H1 (cell line): ENCODE data around the gene LRRC14B. TPM values are rescaled to one million over a fixed set of nuclear protein-coding genes. Genes with fewer than 3 reads are reported as not detected.

ENCODE experiments used
- CTCF ChIA-PET: fragments of 300-600 bp; sonication (Branson Sonifier 250); formaldehyde crosslinking; loops from one replicate; lab custom pipeline; 2021; ENCODE audit not compliant: partially characterized antibody; lab: Charles Lee
- POLR2A ChIA-PET: fragments of 300-600 bp; sonication (Branson Sonifier 250); formaldehyde crosslinking; loops from one replicate; lab custom pipeline; 2021; ENCODE audit warnings: inconsistent platforms; ENCODE audit not compliant: partially characterized antibody; lab: Charles Lee
- DNase-seq, 2 experiments: peaks; one replicate each; pipeline versions ENCODE4 v3.0.0 to v3.0.0-alpha.2; 2010 to 2022; ENCODE audit warnings: low spot score in 2 of 2, low read depth in 1 of 2, mixed read lengths in 1 of 2
- FAIRE-seq: peaks from 2 replicates; lab custom pipeline; 2011; peaks lifted over from hg19 to GRCh38; lab: Jason Lieb, UNC
- H2AFZ ChIP-seq: 2 replicates; pipeline ENCODE4 v1.8.1; 2012; ENCODE audit warnings: low read length, inconsistent platforms
- H2AK5ac ChIP-seq: 2 replicates; pipeline ENCODE4 v1.6.1; 2013; ENCODE audit warnings: low read depth, low read length
- H2BK120ac ChIP-seq: replicated peaks from 2 replicates; pipeline ENCODE3; 2013; ENCODE audit warnings: low read depth, low read length, inconsistent platforms
- H2BK12ac ChIP-seq: 2 replicates; pipeline ENCODE4 v1.6.1; 2013; ENCODE audit warnings: low read depth, low read length
- H2BK15ac ChIP-seq: 2 replicates; pipeline ENCODE4 v1.6.1; 2013; ENCODE audit warnings: low read length
- H2BK20ac ChIP-seq: 2 replicates; pipeline ENCODE4 v1.6.1; 2013; ENCODE audit warnings: low read length
- H2BK5ac ChIP-seq: 2 replicates; pipeline ENCODE4 v1.6.1; 2013; ENCODE audit warnings: low read depth, low read length
- H3K14ac ChIP-seq: 2 replicates; pipeline ENCODE4 v1.6.1; 2013; ENCODE audit warnings: inconsistent platforms; ENCODE audit not compliant: insufficient read length
- H3K18ac ChIP-seq: 2 replicates; pipeline ENCODE4 v1.6.1; 2013; ENCODE audit warnings: low read length; ENCODE audit errors: extremely low read depth
- H3K23ac ChIP-seq: 2 replicates; pipeline ENCODE4 v1.6.1; 2013; ENCODE audit warnings: inconsistent platforms; ENCODE audit not compliant: insufficient read length
- H3K23me2 ChIP-seq: 2 replicates; pipeline ENCODE4 v1.6.1; 2013; ENCODE audit warnings: low read depth, low read length
- H3K27ac ChIP-seq: 2 replicates; pipeline ENCODE4 v1.6.1; 2011; ENCODE audit warnings: low read depth, low read length, inconsistent platforms
- H3K27me3 ChIP-seq, 4 experiments: replicated peaks in 1 of 4; 1 replicate in 1 of 4; 2 replicates in 3 of 4; pipeline versions ENCODE4 v1.6.1 to v1.8.1; 2011 to 2013; ENCODE audit warnings: low read length in 3 of 4, mild to moderate bottlenecking in 3 of 4, inconsistent platforms in 2 of 4, mixed read lengths in 2 of 4, moderate library complexity in 1 of 4; ENCODE audit not compliant: control insufficient read depth in 3 of 4, insufficient read depth in 3 of 4; ENCODE audit errors: extremely low read depth in 1 of 4
- H3K36me3 ChIP-seq, 4 experiments: 2 replicates each; pipeline versions ENCODE4 v1.6.1 to v1.8.1; 2011 to 2013; ENCODE audit warnings: mild to moderate bottlenecking in 4 of 4, low read length in 3 of 4, moderate library complexity in 2 of 4, control low read depth in 1 of 4, inconsistent platforms in 1 of 4; ENCODE audit not compliant: insufficient read depth in 4 of 4, control insufficient read depth in 2 of 4
- H3K4ac ChIP-seq: replicated peaks from 2 replicates; pipeline ENCODE3; 2013; ENCODE audit warnings: low read length, low read depth, mixed read lengths, inconsistent platforms; ENCODE audit not compliant: insufficient read length
- H3K4me1 ChIP-seq, 4 experiments: replicated peaks in 1 of 4; 1 replicate in 1 of 4; 2 replicates in 3 of 4; pipeline versions ENCODE4 v1.6.1 to v1.8.1; 2011 to 2013; ENCODE audit warnings: low read length in 3 of 4, inconsistent platforms in 2 of 4, mixed read lengths in 1 of 4; ENCODE audit not compliant: insufficient read depth in 4 of 4, control insufficient read depth in 3 of 4
- H3K4me2 ChIP-seq, 2 experiments: 2 replicates each; pipeline versions ENCODE4 v1.6.1 to v1.8.1; 2011 to 2013; ENCODE audit warnings: low read depth in 2 of 2, low read length in 2 of 2, control low read depth in 1 of 2, inconsistent platforms in 1 of 2, mild to moderate bottlenecking in 1 of 2; ENCODE audit not compliant: insufficient read depth in 1 of 2
- H3K4me3 ChIP-seq, 4 experiments: fragments of 200-600, 300-600 bp in 1 of 4; sonication (generic), shearing (Covaris generic), sonication (Bioruptor Twin) in 1 of 4; 2 replicates each; pipeline versions ENCODE4 v1.5.1 to v1.8.1; 2011 to 2016; ENCODE audit warnings: low read length in 4 of 4, low read depth in 3 of 4, control low read depth in 2 of 4, inconsistent platforms in 2 of 4, mild to moderate bottlenecking in 2 of 4, mixed read lengths in 1 of 4, moderate library complexity in 1 of 4; ENCODE audit not compliant: insufficient read depth in 2 of 4; ENCODE audit errors: extremely low read depth in 1 of 4
- H3K56ac ChIP-seq: replicated peaks from 2 replicates; pipeline ENCODE3; 2013; ENCODE audit warnings: low read depth, mild to moderate bottlenecking, mixed read lengths, low read length, inconsistent platforms; ENCODE audit not compliant: insufficient read length
- H3K79me1 ChIP-seq: 2 replicates; pipeline ENCODE4 v1.6.1; 2013; ENCODE audit warnings: low read depth, low read length, control low read depth
- H3K79me2 ChIP-seq, 2 experiments: 2 replicates each; pipeline versions ENCODE4 v1.6.1 to v1.8.1; 2012 to 2013; ENCODE audit warnings: low read length in 2 of 2, mild to moderate bottlenecking in 2 of 2, inconsistent platforms in 1 of 2; ENCODE audit not compliant: insufficient read depth in 2 of 2, control insufficient read depth in 1 of 2
- H3K9ac ChIP-seq, 4 experiments: replicated peaks in 1 of 4; 1 replicate in 1 of 4; 2 replicates in 3 of 4; pipeline versions ENCODE4 v1.6.1 to v1.8.1; 2011 to 2013; ENCODE audit warnings: low read depth in 3 of 4, low read length in 3 of 4, control low read depth in 2 of 4, mild to moderate bottlenecking in 2 of 4, moderate library complexity in 2 of 4, inconsistent platforms in 1 of 4; ENCODE audit errors: extremely low read depth in 1 of 4
- H3K9me3 ChIP-seq, 2 experiments: 2 replicates each; pipeline versions ENCODE4 v1.6.1 to v1.8.1; 2012 to 2013; ENCODE audit warnings: mild to moderate bottlenecking in 2 of 2, moderate library complexity in 2 of 2, control low read depth in 1 of 2, inconsistent platforms in 1 of 2, low read depth in 1 of 2, low read length in 1 of 2, mixed read lengths in 1 of 2; ENCODE audit not compliant: insufficient read depth in 2 of 2
- H4K20me1 ChIP-seq, 2 experiments: replicated peaks in 1 of 2; 2 replicates each; pipeline versions ENCODE3 to v1.8.1; 2011 to 2013; ENCODE audit warnings: inconsistent platforms in 2 of 2, low read length in 2 of 2, mild to moderate bottlenecking in 1 of 2; ENCODE audit not compliant: insufficient read depth in 2 of 2, control insufficient read depth in 1 of 2
- H4K5ac ChIP-seq: 2 replicates; pipeline ENCODE4 v1.6.1; 2013; ENCODE audit warnings: low read length, low read depth, mixed read lengths, inconsistent platforms; ENCODE audit not compliant: insufficient read length
- H4K8ac ChIP-seq: 2 replicates; pipeline ENCODE4 v1.8.0; 2013; ENCODE audit warnings: mild to moderate bottlenecking, moderate library complexity, low read length, inconsistent platforms; ENCODE audit not compliant: insufficient read depth; ENCODE audit errors: extremely low read depth
- H4K91ac ChIP-seq: replicated peaks from 2 replicates; pipeline ENCODE3; 2013; ENCODE audit warnings: low read length, mixed read lengths, inconsistent platforms; ENCODE audit not compliant: insufficient read length
- CREB1 ChIP-seq: IDR thresholded peaks from 2 replicates; pipeline ENCODE4 v1.6.1; 2012; ENCODE audit warnings: inconsistent platforms
- CTBP2 ChIP-seq: IDR thresholded peaks from 2 replicates; pipeline ENCODE4 v1.7.0; 2011; ENCODE audit warnings: borderline replicate concordance, mild to moderate bottlenecking, moderate library complexity, mixed read lengths, low read length; ENCODE audit not compliant: insufficient read depth, insufficient read length
- CTCF ChIP-seq, 3 experiments: IDR thresholded peaks; 1 replicate in 2 of 3; 2 replicates in 1 of 3; pipeline versions ENCODE4 v1.5.1 to v1.6.1; 2011; ENCODE audit warnings: low read length in 3 of 3, mild to moderate bottlenecking in 3 of 3, inconsistent platforms in 2 of 3, low read depth in 1 of 3, moderate library complexity in 1 of 3; ENCODE audit not compliant: insufficient read depth in 1 of 3; ENCODE audit errors: control extremely low read depth in 1 of 3
- JUND ChIP-seq: IDR thresholded peaks from 2 replicates; pipeline ENCODE4 v1.6.1; 2011; ENCODE audit warnings: mild to moderate bottlenecking, improper control_type of control experiment, low read length
- KDM4A ChIP-seq: IDR thresholded peaks from one replicate; pipeline ENCODE4 v1.7.1; 2012; ENCODE audit warnings: low read depth, mild to moderate bottlenecking, moderate library complexity, low read length, inconsistent platforms; ENCODE audit not compliant: severe bottlenecking
- NRF1 ChIP-seq: IDR thresholded peaks from 2 replicates; pipeline ENCODE4 v1.6.1; 2011; ENCODE audit warnings: mild to moderate bottlenecking, low read depth, low read length, improper control_type of control experiment
- PHF8 ChIP-seq: fragments of 200-600 bp; sonication (generic); conservative IDR thresholded peaks from 2 replicates; pipeline ENCODE4 v1.7.1; 2012; ENCODE audit warnings: low read depth, mild to moderate bottlenecking, inconsistent platforms, low read length, moderate library complexity
- RAD21 ChIP-seq, 2 experiments: IDR thresholded peaks in 1 of 2; conservative IDR thresholded peaks in 1 of 2; 2 replicates each; pipeline ENCODE4 v1.6.1; 2011; ENCODE audit warnings: low read depth in 2 of 2, low read length in 2 of 2, improper control_type of control experiment in 1 of 2, inconsistent platforms in 1 of 2, mild to moderate bottlenecking in 1 of 2, moderate library complexity in 1 of 2
- RFX5 ChIP-seq: IDR thresholded peaks from 2 replicates; pipeline ENCODE4 v1.6.1; 2011; ENCODE audit warnings: low read depth, low read length, improper control_type of control experiment, borderline replicate concordance
- SP2 ChIP-seq: IDR thresholded peaks from 2 replicates; pipeline ENCODE4 v1.6.1; 2012; ENCODE audit warnings: mild to moderate bottlenecking, low read length, inconsistent platforms
- SRF ChIP-seq: IDR thresholded peaks from 2 replicates; pipeline ENCODE4 v1.6.1; 2011; ENCODE audit warnings: mild to moderate bottlenecking, low read depth, low read length, moderate library complexity
- TAF7 ChIP-seq: optimal IDR thresholded peaks from 2 replicates; pipeline ENCODE3; 2011; ENCODE audit warnings: low read depth, mild to moderate bottlenecking, inconsistent platforms, low read length, moderate library complexity, borderline replicate concordance
- WGBS, 2 experiments: shearing (Covaris generic) in 1 of 2; methylation state at CpG; one replicate each; pipeline versions ENCODE4 v1.1.6 to v1.1.7; 2013 to 2015; ENCODE audit warnings: low lambda C conversion rate in 2 of 2, mixed read lengths in 2 of 2, inconsistent platforms in 1 of 2, low coverage in 1 of 2, missing lambda C conversion rate in 1 of 2; ENCODE audit not compliant: insufficient replicate concordance in 2 of 2, insufficient coverage in 1 of 2, insufficient read length in 1 of 2; ENCODE audit errors: extremely low coverage in 1 of 2, missing lambda C conversion rate in 1 of 2; 5-methylcytosine and 5-hydroxymethylcytosine counted together
- polyA plus RNA-seq, 7 experiments: library from polyadenylated mRNA; depleted of rRNA in 3 of 7; stranded (reverse) in 5 of 7; unstranded in 2 of 7; fragments of >200 nt in 5 of 7; fragments of 200-250 nt in 2 of 7; gene quantifications; 1 replicate in 5 of 7; 2 replicates in 1 of 7; 4 replicates in 1 of 7; pipeline versions ENCODE4 v1.2.1 to v1.2.3, GENCODE V29; 2011 to 2013; ENCODE audit warnings: missing spikeins in 2 of 7, mixed read lengths in 2 of 7
- total RNA-seq: library from RNA; stranded (reverse); fragmentation: NEBNext Ultra II Directional; extraction: Animal tissue kit (Norgen Biotek cat#: 25700); gene quantifications from 2 replicates; pipeline ENCODE4 v1.2.1, GENCODE V29; 2021

The LRRC14B gene
- total and polyA plus RNA-seq, 2 of the 8 experiments (the other 6 are each of a cell fraction or from before 2014, with no cell fraction given) = not detected

- CTCF ChIA-PET = no interaction called here
- no peak for TF ChIP-seq TAF7
- no peak for TF ChIP-seq CTBP2
- TF ChIP-seq SP2 = no peak
- TF ChIP-seq PHF8 = no peak
- no peak for TF ChIP-seq CTCF (IDR thresholded peaks at IDR 0.05; ENCODE audit: control extremely low read depth in 1 of 3, insufficient read depth in 1 of 3, low read depth in 1 of 3, low read length in 3 of 3)
- no peak for TF ChIP-seq KDM4A
- no peak for TF ChIP-seq RAD21 (IDR thresholded peaks at IDR 0.05 in 1 of 2, conservative IDR thresholded peaks at IDR 0.05 in 1 of 2; ENCODE audit: low read depth in 2 of 2, low read length in 2 of 2)
- TF ChIP-seq SRF = no peak
- TF ChIP-seq JUND = no peak
- no peak for TF ChIP-seq NRF1
- no peak for TF ChIP-seq RFX5
- TF ChIP-seq CREB1 = no peak
Observed at GRCh38 chr5:225334-225733, 34.0 kb downstream of the LRRC14B start.

More at GRCh38 chr5:225334-225733, 34.0 kb downstream of the LRRC14B start:
- Histone ChIP-seq H4K91ac (no peak overlapping the region), H2AFZ (no peak overlapping the region), H3K14ac (no peak overlapping the region), H2BK120ac (no peak overlapping the region), H3K4me2 (no peak overlapping the region), H4K5ac (no peak overlapping the region), H3K36me3 (peaks cover 17 to 49% (median 40%) of the 10 kb centered on the region in 4 experiments), H2BK5ac (no peak overlapping the region), H4K20me1 (peaks cover 2 to 7% of the 10 kb centered on the region in 2 experiments), H3K18ac (no peak overlapping the region), H3K79me1 (peaks cover 2% of the 10 kb centered on the region; the same call in 1 of the 2 replicates), H3K9me3 (no peaks in the 10 kb centered on the region), H3K23ac (no peak overlapping the region), H2BK15ac (no peak overlapping the region), H3K27ac (no peak overlapping the region), H3K9ac (no peak overlapping the region), H3K27me3 (no peaks in the 10 kb centered on the region), H2BK12ac (no peak overlapping the region), H2AK5ac (no peak overlapping the region), H4K8ac (no peak overlapping the region), H3K4me1 (no peaks in the 10 kb centered on the region), H3K4me3 (no peak overlapping the region), H3K56ac (no peak overlapping the region), H2BK20ac (no peak overlapping the region), H3K4ac (no peak overlapping the region), H3K23me2 (no peaks in the 10 kb centered on the region), H3K79me2 (peaks cover 0 to 27% of the 10 kb centered on the region in 2 experiments; a peak in 2 of 4 replicates)
- FAIRE-seq = no peak
- POLR2A ChIA-PET = no interaction called here
- DNase-seq = no peak
- WGBS, 2 experiments = 95% methylated on average over 14 of the region's 14 CpGs; no CpG with 5 or more reads in 1 of the 2 experiments
